Central memory CD8-positive, alpha-beta T cell (primary cell): Measurements from ENCODE around the gene ZNF254.
"Not testable (repeated sequence)": the region's sequence is repeated elsewhere in the genome, so short reads cannot be mapped to it uniquely, and the experiment has no call there.

Source experiments
- ATAC-seq: fragments of 150-1000 bp; cut with Tn5 transposase; replicated peaks from 2 replicates; pipeline ENCODE4 v1.10.0; 2022; ENCODE audit warnings: mild to moderate bottlenecking, moderate FRiP score, moderate number of reproducible peaks; ENCODE audit not compliant: poor library complexity, severe bottlenecking; ENCODE audit errors: extremely low read depth
- DNase-seq, 2 donors: peaks; one replicate each; pipeline ENCODE4 v3.0.0; 2021; ENCODE audit warnings: low spot score in 2 of 2
- H3K27ac Mint-ChIP-seq: one replicate; pipeline ENCODE4 v1.8.0; 2022; ENCODE audit warnings: low read depth, mild to moderate bottlenecking, moderate library complexity, mixed read lengths
- H3K27me3 Mint-ChIP-seq: one replicate; pipeline ENCODE4 v1.8.0; 2022; ENCODE audit warnings: mixed read lengths
- H3K36me3 Mint-ChIP-seq: one replicate; pipeline ENCODE4 v1.8.0; 2022; ENCODE audit warnings: mild to moderate bottlenecking, moderate library complexity, mixed read lengths; ENCODE audit not compliant: insufficient read depth
- H3K4me1 Mint-ChIP-seq: one replicate; pipeline ENCODE4 v1.8.0; 2022; ENCODE audit warnings: mixed read lengths
- H3K4me3 Mint-ChIP-seq: one replicate; pipeline ENCODE4 v1.8.0; 2022; ENCODE audit warnings: mild to moderate bottlenecking, moderate library complexity, mixed read lengths
- H3K9me3 Mint-ChIP-seq: one replicate; pipeline ENCODE4 v1.8.0; 2022; ENCODE audit warnings: mixed read lengths

The ZNF254 gene

DNA sequence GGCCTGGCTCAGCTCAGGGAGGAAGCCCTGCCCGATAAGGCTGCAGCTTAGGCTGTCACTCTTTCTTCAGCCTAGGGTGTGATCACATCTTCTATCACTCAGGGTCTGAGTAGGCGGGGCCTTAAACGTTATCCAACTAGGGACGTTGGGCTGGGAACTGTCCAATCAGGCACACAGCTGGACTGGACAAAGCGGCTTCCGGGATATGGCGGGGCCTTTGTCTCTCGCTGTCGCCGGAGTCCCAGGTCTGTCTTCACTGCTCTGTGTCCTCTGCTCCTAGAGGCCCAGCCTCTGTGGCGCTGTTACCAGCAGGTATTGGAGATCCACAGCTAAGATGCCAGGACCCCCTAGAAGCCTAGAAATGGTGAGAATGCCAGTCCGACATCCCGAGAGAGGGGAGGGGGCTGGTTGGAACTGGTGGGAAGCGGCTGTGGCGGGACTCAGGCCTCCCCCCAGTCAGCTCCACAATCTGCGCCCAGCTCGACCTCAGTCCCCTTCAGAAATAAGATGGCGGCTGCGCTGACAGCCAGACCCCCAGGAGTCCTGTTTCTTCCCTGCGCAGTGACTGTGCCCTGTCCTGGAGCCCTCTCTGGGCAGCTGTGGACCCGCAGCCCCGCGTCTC lies at the start of gene ZNF254:
Gene ZNF254 (plus strand): TSS at position 214 of the 622 bp plus-strand sequence. CDS start 121 bp downstream, at position 335.
- Mint-ChIP-seq H3K27me3 (no peaks in the 10 kb centered on the region), H3K4me3 (peak within 1 kb of the TSS; percentile 91), H3K27ac (peak within 1 kb of the TSS; percentile 96), H3K36me3 (peaks cover 5% of the 10 kb centered on the region), H3K9me3 (no peaks in the 10 kb centered on the region), H3K4me1 (no peaks in the 10 kb centered on the region)
- DNase-seq (peak; percentile 52 to 75), ATAC-seq (peak; percentile 98)

DNA sequence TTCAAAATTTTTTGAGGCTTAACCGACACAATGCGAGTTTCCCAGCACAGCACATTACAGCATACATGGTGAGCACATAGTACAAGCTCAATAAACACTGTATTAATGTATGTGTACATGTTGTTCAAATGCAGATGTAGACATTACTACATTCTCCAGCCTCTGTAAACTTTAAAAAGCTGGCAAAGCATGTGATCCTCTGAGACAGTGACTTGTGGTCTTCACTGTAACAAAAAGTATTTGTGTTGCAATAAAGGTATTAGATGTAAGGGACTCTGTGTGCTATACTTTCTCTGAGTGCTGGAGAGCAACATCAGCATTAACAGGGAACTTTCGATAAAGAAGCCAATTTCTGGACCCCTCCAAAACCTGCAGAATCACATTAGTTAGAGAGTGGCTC lies 46.4 kb upstream of the ZNF254 start:
- no peaks in the 10 kb centered on the region for H3K27me3 Mint-ChIP-seq
- peaks cover 43% of the 10 kb centered on the region for H3K4me1 Mint-ChIP-seq
- ATAC-seq (no peak), DNase-seq (no peak)
- H3K9me3 Mint-ChIP-seq = no peaks in the 10 kb centered on the region
- peaks cover 29% of the 10 kb centered on the region for H3K36me3 Mint-ChIP-seq
- H3K4me3 Mint-ChIP-seq = no peak overlapping the region
- no peak overlapping the region for H3K27ac Mint-ChIP-seq

DNA sequence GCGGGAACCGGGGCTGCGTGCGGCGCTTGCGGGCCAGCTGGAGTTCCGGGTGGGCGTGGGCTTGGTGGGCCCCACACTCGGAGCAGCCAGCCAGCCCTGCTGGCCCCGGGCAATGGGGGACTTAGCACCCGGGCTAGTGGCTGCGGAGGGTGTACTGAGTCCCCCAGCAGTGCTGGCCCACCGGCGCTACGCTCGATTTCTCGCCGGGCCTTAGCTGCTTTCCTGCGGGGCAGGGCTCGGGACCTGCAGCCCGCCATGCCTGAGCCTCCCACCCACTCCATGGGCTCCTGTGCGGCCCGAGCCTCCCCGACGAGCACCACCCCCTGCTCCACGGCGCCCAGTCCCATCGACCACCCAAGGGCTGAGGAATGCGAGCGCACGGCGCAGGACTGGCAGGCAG lies 45.7 kb upstream of the ZNF254 start:
- not testable (repeated sequence) for DNase-seq, H3K27ac Mint-ChIP-seq, ATAC-seq, H3K9me3 Mint-ChIP-seq, H3K4me3 Mint-ChIP-seq, H3K27me3 Mint-ChIP-seq
- Mint-ChIP-seq H3K4me1 (peaks cover 36% of the 10 kb centered on the region), H3K36me3 (peaks cover 29% of the 10 kb centered on the region)

DNA sequence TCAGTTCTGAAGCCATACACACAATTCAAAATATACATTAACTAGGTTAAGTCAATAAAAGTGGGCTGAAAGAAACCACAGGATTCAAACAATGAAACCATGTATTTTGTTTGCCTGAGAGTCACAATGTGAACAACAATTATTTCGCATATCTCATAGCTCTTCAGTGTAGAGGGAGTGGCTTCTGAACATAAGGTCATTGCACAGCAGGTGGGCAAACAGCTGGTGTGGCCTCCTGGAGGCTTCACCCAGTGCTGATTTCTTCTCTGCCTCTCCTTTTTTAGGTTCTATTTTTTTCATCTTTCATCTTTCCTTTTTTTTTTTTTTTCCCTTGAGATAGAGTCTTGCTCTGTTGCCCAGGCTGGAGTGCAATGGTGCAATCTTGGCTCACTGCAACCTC lies 40.4 kb upstream of the ZNF254 start:
- ATAC-seq (no peak), DNase-seq (no peak)
- no peaks in the 10 kb centered on the region for H3K27me3 Mint-ChIP-seq
- H3K9me3 Mint-ChIP-seq = no peaks in the 10 kb centered on the region
- H3K4me1 Mint-ChIP-seq = peaks cover 23% of the 10 kb centered on the region
- no peak overlapping the region for H3K4me3 Mint-ChIP-seq
- H3K36me3 Mint-ChIP-seq = peaks cover 61% of the 10 kb centered on the region
- no peak overlapping the region for H3K27ac Mint-ChIP-seq

DNA sequence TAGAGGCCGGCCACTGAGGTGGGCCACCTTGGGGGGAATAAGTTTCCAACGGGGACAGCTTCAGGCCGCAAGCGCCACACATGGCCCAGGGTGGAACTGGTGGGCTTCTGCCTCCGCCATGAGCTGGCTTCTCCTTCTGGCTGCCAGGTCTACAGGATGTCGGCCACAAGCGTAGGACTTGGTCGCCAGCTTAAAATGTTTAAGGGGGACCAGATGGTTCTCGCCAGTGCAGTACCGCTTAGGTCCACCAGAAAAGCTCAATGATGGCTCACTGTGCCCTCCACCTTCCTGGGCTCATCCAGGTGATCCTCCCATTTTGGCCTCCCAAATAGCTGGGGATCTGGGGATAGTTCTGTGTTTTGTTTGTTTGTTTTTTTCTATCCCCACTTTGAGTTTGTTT lies 38.7 kb upstream of the ZNF254 start:
- no peak overlapping the region for H3K4me3 Mint-ChIP-seq

DNA sequence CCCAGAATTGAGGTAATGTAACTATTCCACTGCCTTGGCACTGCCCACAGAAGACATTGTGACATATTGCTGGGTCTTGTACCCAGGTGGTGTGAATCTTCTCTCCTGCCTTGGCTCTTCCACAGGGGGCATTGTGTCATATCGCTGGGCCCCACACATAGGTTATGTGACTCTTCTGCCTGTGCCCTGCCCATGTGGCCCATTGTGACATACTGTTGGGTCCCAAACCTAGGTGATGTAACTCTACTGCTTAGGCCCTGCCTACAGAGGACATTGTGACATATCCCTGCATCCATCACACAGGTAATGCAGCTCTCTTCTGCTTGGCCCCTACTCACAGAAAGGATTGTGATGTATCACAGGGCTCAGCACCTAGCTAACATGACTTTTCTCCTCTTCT lies 37.5 kb upstream of the ZNF254 start:
- Mint-ChIP-seq H3K9me3 (no peaks in the 10 kb centered on the region), H3K27ac (no peak overlapping the region), H3K36me3 (peaks cover 64% of the 10 kb centered on the region), H3K4me1 (peaks cover 21% of the 10 kb centered on the region), H3K4me3 (no peak overlapping the region), H3K27me3 (no peaks in the 10 kb centered on the region)
- DNase-seq = no peak
- no peak for ATAC-seq

More for the DNA sequence above, 38.7 kb upstream of the ZNF254 start:
- Mint-ChIP-seq H3K9me3 (no peaks in the 10 kb centered on the region), H3K4me1 (peaks cover 21% of the 10 kb centered on the region), H3K27me3 (no peaks in the 10 kb centered on the region), H3K27ac (no peak overlapping the region), H3K36me3 (peaks cover 64% of the 10 kb centered on the region)
- no peak for DNase-seq
- no peak for ATAC-seq

DNA sequence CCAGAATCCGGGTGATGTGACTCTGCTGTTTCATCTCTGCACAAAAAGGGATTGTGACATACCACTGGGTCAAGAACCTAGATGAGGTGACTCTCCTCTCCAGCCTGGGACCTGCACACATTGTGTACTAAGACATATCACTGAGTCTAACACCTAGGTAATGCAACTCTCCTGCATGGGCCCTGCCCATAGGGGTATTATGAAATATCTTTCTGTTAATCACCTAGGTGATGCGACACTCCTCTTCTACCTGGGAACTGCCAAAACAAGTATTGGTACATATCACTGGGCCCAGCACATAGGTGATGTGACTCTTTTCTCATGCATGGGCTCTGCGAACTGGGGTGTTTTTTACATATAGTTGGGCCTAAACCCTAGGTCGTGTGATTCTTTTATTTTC lies 35.5 kb upstream of the ZNF254 start:
- no peak overlapping the region for H3K27ac Mint-ChIP-seq
- H3K4me1 Mint-ChIP-seq = peaks cover 21% of the 10 kb centered on the region
- peaks cover 59% of the 10 kb centered on the region for H3K36me3 Mint-ChIP-seq

DNA sequence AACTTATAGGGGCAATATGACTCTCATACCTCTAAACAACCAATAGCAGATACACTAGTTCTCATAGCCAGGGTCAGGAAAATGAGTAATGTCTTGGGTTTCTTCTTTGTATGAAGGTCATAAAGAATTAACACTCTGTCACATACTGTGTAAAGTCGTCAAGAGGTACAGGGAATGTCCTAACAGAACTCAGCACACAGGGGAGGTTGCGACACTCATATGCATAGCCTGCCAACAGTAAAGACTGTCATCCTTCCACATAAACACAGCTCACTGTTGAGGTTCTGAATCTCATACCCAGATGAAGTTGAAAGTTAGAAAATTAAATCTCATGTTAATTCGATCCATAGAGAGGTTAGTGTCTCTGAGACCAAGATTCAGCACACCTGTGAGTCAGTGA lies 34.2 kb upstream of the ZNF254 start:
- no peak for ATAC-seq
- Mint-ChIP-seq H3K36me3 (peaks cover 49% of the 10 kb centered on the region), H3K9me3 (no peaks in the 10 kb centered on the region), H3K27ac (no peak overlapping the region), H3K4me1 (peaks cover 14% of the 10 kb centered on the region), H3K27me3 (no peaks in the 10 kb centered on the region), H3K4me3 (no peak overlapping the region)
- no peak for DNase-seq

More for the DNA sequence above, 35.5 kb upstream of the ZNF254 start:
- ATAC-seq = no peak
- Mint-ChIP-seq H3K4me3 (no peak overlapping the region), H3K27me3 (no peaks in the 10 kb centered on the region), H3K9me3 (no peaks in the 10 kb centered on the region)
- DNase-seq = no peak

DNA sequence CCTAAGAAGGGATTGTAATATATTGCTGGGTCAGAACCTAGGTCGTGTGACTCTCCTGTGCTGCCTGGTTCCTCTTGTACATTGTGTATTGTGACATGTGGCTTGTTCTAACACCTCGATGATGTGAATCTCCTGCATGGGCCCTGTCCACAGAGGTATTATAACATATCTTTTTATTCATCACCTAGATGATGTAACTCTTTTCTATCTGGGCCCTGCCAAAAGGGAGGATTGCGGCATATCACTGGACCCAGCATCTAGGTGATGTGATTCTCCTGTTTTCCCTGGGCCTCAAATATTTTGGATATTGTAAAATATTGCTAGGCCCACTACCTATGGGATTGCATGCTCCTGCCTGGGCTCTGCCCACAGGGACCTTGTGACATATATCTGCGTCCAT lies 33.4 kb upstream of the ZNF254 start:
- DNase-seq = no peak
- Mint-ChIP-seq H3K36me3 (peaks cover 43% of the 10 kb centered on the region), H3K9me3 (no peaks in the 10 kb centered on the region), H3K4me1 (peaks cover 14% of the 10 kb centered on the region), H3K4me3 (no peak overlapping the region), H3K27me3 (no peaks in the 10 kb centered on the region), H3K27ac (no peak overlapping the region)
- ATAC-seq = no peak

DNA sequence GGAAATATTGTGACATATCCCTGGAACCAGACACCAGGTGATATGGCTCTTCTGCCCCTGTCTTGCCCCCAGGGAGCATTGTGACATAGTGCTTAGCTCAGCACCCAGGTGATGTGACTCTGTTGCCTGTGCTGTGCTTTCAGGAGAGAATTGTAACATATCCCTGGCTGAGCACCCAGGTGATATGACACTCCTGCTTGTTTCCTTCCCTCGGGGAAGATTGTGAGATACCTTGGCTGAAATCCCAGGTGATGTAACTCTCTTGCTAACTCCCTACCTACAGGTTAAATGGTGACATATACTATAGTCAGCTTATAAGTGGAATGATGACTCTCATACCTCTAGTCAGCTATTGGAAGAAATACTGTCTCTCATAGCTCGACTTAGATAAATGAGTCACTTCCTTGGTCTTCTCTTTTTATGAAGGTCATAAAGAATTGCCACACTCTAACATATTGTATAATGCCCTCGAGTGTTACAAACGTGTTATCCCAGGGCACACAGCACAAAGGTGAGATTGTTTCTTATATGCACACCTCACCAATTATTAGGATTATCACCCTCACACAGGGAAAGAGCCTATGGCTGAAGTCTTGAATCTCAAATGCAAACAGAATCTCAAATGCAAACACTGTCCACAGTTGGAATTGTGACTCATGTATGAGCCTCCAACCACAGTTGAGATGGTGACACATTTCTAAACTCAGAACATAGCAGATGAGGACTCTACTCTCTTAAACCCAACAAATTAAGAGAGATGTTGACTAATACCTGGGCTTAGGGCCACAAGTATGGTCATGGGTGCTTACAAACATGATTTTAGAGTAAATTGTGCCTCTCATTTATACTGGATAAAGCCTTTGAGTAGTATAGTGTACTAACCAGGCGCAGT lies 32.7 kb upstream of the ZNF254 start:
- Mint-ChIP-seq H3K9me3 (no peaks in the 10 kb centered on the region), H3K36me3 (peaks cover 40% of the 10 kb centered on the region), H3K27ac (no peak overlapping the region), H3K4me1 (peaks cover 14% of the 10 kb centered on the region), H3K4me3 (no peak overlapping the region), H3K27me3 (no peaks in the 10 kb centered on the region)
- DNase-seq (no peak), ATAC-seq (no peak)

DNA sequence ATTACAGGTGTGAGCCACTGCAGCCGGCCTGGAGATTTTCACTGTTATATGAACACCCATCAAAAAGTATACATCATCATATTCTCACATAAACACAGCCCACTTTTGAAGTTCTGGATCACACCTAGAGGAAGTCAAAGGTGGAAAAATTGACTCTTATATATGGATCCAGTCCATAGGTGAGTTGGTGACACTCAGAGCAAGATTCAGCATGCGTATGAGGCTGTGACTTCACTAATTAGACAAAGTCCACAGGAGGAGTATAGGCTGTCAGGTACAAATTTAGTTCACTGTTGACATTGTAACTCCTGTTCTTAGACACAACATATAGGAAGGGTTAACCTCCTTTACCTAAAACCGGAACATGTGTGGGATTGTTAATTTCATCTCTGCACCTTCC lies 31.4 kb upstream of the ZNF254 start:
- no peak for DNase-seq
- Mint-ChIP-seq H3K9me3 (no peaks in the 10 kb centered on the region), H3K4me3 (no peak overlapping the region), H3K27ac (no peak overlapping the region), H3K36me3 (peaks cover 31% of the 10 kb centered on the region), H3K27me3 (no peaks in the 10 kb centered on the region), H3K4me1 (peaks cover 10% of the 10 kb centered on the region)
- ATAC-seq = no peak

DNA sequence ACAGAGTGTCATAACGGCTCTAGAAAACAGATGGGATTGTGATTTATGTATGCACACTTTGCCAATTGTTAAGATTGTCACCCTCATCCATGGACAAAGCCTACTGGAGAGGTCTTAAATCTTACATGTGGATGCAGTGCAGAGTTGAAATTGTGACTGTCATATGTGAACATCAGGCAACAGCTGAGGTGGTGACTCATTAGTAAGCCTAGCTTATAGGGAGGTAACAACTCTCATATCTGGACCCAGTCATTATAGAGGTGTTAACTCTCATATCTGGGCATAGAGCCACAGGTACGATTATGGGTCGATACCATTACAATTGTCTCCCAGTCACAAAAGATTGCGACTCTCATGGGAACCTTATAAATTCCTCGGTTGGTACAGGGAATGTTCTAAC lies 29.8 kb upstream of the ZNF254 start:
- H3K27ac Mint-ChIP-seq = peak overlapping the region; percentile 16

More for the DNA sequence above, 29.8 kb upstream of the ZNF254 start:
- ATAC-seq (no peak), DNase-seq (no peak)
- peaks cover 5% of the 10 kb centered on the region for H3K4me1 Mint-ChIP-seq
- H3K9me3 Mint-ChIP-seq = no peaks in the 10 kb centered on the region
- H3K27me3 Mint-ChIP-seq = no peaks in the 10 kb centered on the region
- H3K36me3 Mint-ChIP-seq = peaks cover 15% of the 10 kb centered on the region
- H3K4me3 Mint-ChIP-seq = no peak overlapping the region
